ENCODE data around the gene SP140L. TPM values are rescaled to one million over a fixed set of nuclear protein-coding genes. Genes with fewer than 3 reads are reported as not detected.

Gene SP140L
- total and polyA plus RNA-seq, 9 donors = 7.1 to 31.3 (median 19.4) TPM

- intact Hi-C loops (cut with DNase I) = no loop called here
- WGBS, 3 donors = 59 to 72% (median 67%) methylated on average over 4 of the region's 4 CpGs
- Histone ChIP-seq H3K27me3 (no peaks in the 10 kb centered on the region), H3K36me3 (no peaks in the 10 kb centered on the region), H3K4me1 (ENCODE audit: insufficient read depth) (peaks cover 3% of the 10 kb centered on the region), H3K27ac (no peak overlapping the region), H3K9me3 (no peaks in the 10 kb centered on the region), H3K4me3 (no peak overlapping the region)
- no peak for TF ChIP-seq CTCF (IDR thresholded peaks at IDR 0.05)
- TF ChIP-seq POLR2A (IDR thresholded peaks at IDR 0.05) = no peak
- no peak for TF ChIP-seq EP300 (IDR thresholded peaks at IDR 0.05)
- no peak for DNase-seq
Measured at GRCh38 chr2:230441227-230441897, 114.4 kb downstream of the SP140L start.

GRCh38 chr2:230443541-230443940 is 116.5 kb downstream of the SP140L start:
- Histone ChIP-seq H3K9me3 (no peaks in the 10 kb centered on the region), H3K4me3 (no peak overlapping the region), H3K4me1 (ENCODE audit: insufficient read depth) (peaks cover 3% of the 10 kb centered on the region), H3K27me3 (no peaks in the 10 kb centered on the region), H3K36me3 (no peaks in the 10 kb centered on the region), H3K27ac (no peak overlapping the region)
- intact Hi-C loops (cut with DNase I) = no loop called here
- TF ChIP-seq CTCF (IDR thresholded peaks at IDR 0.05) = no peak
- TF ChIP-seq POLR2A (IDR thresholded peaks at IDR 0.05) = no peak
- no peak for TF ChIP-seq EP300 (IDR thresholded peaks at IDR 0.05)
- DNase-seq = no peak
- 85 to 95% (median 89%) methylated on average over 2 of the region's 2 CpGs for WGBS, 3 donors

DNA sequence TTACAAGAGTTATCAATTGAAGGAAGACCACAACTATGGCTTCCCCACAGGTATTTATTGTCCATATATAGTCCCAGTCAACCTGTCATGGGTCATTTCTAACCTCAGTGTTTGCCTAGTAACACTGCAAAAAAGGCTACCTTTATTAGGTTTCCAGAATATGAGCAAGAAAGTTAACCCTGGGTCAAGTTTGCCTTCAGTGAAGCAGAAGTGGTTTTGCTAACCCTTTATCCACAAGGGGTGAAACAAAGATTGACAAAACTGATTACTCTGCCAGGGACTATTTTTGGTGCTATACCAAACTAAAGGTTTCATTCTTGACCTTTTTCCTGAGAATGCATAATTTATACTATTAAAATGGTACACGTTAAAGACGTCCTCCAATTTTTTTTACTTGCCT is 117.8 kb downstream of the SP140L start:
- Histone ChIP-seq H3K4me1 (ENCODE audit: insufficient read depth) (peaks cover 3% of the 10 kb centered on the region), H3K27ac (no peak overlapping the region), H3K4me3 (no peak overlapping the region), H3K9me3 (no peaks in the 10 kb centered on the region), H3K27me3 (no peaks in the 10 kb centered on the region), H3K36me3 (no peaks in the 10 kb centered on the region)
- intact Hi-C loops (cut with DNase I) = no loop called here
- WGBS, 3 donors = 65 to 76% (median 68%) methylated on average over 2 of the region's 2 CpGs
- no peak for DNase-seq
- no peak for TF ChIP-seq POLR2A (IDR thresholded peaks at IDR 0.05)
- no peak for TF ChIP-seq CTCF (IDR thresholded peaks at IDR 0.05)
- no peak for TF ChIP-seq EP300 (IDR thresholded peaks at IDR 0.05)

GRCh38 chr2:230447036-230447435 is 120.0 kb downstream of the SP140L start:
- H3K27ac ChIP-seq = no peak overlapping the region
- no peak for DNase-seq
- WGBS, 3 donors = 83 to 92% (median 86%) methylated on average over 7 of the region's 7 CpGs
- H3K4me1 ChIP-seq (ENCODE audit: insufficient read depth) = no peaks in the 10 kb centered on the region
- H3K36me3 ChIP-seq = no peaks in the 10 kb centered on the region
- intact Hi-C loops (cut with DNase I) = no loop called here
- H3K4me3 ChIP-seq = no peak overlapping the region
- H3K9me3 ChIP-seq = no peaks in the 10 kb centered on the region
- TF ChIP-seq EP300 (IDR thresholded peaks at IDR 0.05) (no peak), CTCF (IDR thresholded peaks at IDR 0.05) (no peak), POLR2A (IDR thresholded peaks at IDR 0.05) (no peak)
- H3K27me3 ChIP-seq = no peaks in the 10 kb centered on the region

Data from ovary (tissue), 9 donors.